Measurements from ENCODE around the gene GAREM1. TPM values are rescaled to one million over a fixed set of nuclear protein-coding genes. Genes with fewer than 3 reads are reported as not detected.

GAREM1 gene
- total RNA-seq, 1 donor from 2014 or later = 10.0 TPM

DNA sequence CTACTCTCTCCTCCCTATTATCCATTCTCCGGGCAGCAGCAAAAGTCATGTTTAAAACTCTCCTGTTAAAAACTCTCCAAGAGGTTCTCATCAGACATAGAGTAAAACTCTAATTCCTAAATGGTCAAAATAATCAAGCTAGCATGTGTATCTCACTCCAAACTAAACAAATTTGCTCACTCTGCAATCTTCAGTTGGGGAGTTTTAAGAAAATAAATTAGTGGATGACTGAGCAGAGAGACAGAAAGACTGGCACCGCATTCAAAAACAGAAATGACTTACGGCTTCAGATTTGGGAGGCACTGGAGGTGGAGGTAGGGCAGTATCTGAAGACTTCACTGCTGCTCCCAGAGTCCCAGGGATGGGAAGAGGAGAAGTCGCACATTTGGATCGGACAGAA, 183.9 kb downstream of the GAREM1 start:
- no peak for TF ChIP-seq CTCF (IDR thresholded peaks at IDR 0.05; ENCODE audit: insufficient read depth, low read length, severe bottlenecking)
- Histone ChIP-seq H3K4me3 (ENCODE audit: low read depth, low read length) (no peak overlapping the region), H3K36me3 (ENCODE audit: control insufficient read depth, insufficient read depth, low read length) (peaks cover 4% of the 10 kb centered on the region), H3K27me3 (ENCODE audit: control insufficient read depth, insufficient read depth, low read length) (no peaks in the 10 kb centered on the region)
- no peak for FAIRE-seq
- DNase-seq (ENCODE audit: low read depth) = no peak

- H3K36me3 ChIP-seq (ENCODE audit: control insufficient read depth, insufficient read depth, low read length) = peaks cover 4% of the 10 kb centered on the region
- no peak for TF ChIP-seq CTCF (IDR thresholded peaks at IDR 0.05; ENCODE audit: insufficient read depth, low read length, severe bottlenecking)
- no peak for FAIRE-seq
- DNase-seq (ENCODE audit: low read depth) = no peak
- no peaks in the 10 kb centered on the region for H3K27me3 ChIP-seq (ENCODE audit: control insufficient read depth, insufficient read depth, low read length)
- H3K4me3 ChIP-seq (ENCODE audit: low read depth, low read length) = no peak overlapping the region
Observed at GRCh38 chr18:32284284-32284683, 186.4 kb downstream of the GAREM1 start.

DNA sequence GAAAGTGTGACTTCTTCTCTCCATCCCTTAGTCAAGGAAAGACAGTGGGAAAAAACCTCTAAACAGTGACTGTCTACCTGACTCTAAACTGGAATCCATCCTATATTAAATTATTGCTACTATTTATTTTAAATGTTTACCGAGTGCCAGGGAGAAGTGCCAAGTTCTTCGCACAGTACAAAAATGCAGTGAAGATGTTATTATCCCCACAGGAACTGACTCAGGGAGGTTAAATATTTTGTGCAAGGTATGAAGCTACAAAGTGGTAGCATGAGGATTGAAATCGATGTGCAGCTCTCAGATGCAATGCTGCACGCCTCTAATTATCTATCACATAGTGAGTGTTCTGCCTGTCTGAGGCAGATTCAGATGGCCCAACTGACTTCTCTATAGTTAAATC, 189.8 kb downstream of the GAREM1 start:
- H3K4me3 ChIP-seq (ENCODE audit: low read depth, low read length) = no peak overlapping the region
- H3K27me3 ChIP-seq (ENCODE audit: control insufficient read depth, insufficient read depth, low read length) = no peaks in the 10 kb centered on the region
- no peak for TF ChIP-seq CTCF (IDR thresholded peaks at IDR 0.05; ENCODE audit: insufficient read depth, low read length, severe bottlenecking)
- H3K36me3 ChIP-seq (ENCODE audit: control insufficient read depth, insufficient read depth, low read length) = no peaks in the 10 kb centered on the region
- no peak for FAIRE-seq
- no peak for DNase-seq (ENCODE audit: low read depth)

DNA sequence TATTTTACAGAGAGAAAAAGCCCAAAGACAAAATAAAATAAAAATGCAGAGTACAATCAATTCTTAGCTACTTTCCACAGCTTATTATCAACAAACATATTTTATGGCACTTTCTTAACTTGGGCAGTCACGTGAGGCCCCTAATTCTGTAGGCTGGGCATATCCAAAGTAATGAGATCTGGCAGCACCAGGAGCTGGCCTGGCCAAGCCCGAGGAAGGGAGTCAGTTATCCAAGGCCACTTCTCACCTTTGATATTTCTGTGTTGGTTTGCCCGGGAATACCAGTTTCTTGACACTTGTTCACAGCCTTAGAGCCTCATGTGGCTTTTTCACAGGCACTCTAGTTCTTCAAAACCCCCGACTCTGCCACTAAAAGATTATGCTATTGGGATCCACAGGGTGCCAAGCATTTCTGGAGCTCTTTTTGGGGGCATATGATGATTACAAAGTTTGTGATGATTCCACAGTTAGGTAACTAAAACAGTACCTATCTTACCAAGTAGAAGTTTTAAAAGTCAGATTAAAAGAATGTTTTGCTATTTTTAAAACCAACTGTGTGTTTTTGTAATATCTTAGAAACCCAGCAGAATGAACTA, 190.4 kb downstream of the GAREM1 start:
- H3K36me3 ChIP-seq (ENCODE audit: control insufficient read depth, insufficient read depth, low read length) = no peaks in the 10 kb centered on the region
- DNase-seq (ENCODE audit: low read depth) (no peak), FAIRE-seq (no peak)
- H3K27me3 ChIP-seq (ENCODE audit: control insufficient read depth, insufficient read depth, low read length) = no peaks in the 10 kb centered on the region
- no peak overlapping the region for H3K4me3 ChIP-seq (ENCODE audit: low read depth, low read length)
- TF ChIP-seq CTCF (IDR thresholded peaks at IDR 0.05; ENCODE audit: insufficient read depth, low read length, severe bottlenecking) = no peak

GRCh38 chr18:32278177-32278799, 192.4 kb downstream of the GAREM1 start:
- Histone ChIP-seq H3K4me3 (ENCODE audit: low read depth, low read length) (no peak overlapping the region), H3K27me3 (ENCODE audit: control insufficient read depth, insufficient read depth, low read length) (no peaks in the 10 kb centered on the region), H3K36me3 (ENCODE audit: control insufficient read depth, insufficient read depth, low read length) (no peaks in the 10 kb centered on the region)
- FAIRE-seq = no peak
- TF ChIP-seq CTCF (IDR thresholded peaks at IDR 0.05; ENCODE audit: insufficient read depth, low read length, severe bottlenecking) = no peak
- DNase-seq (ENCODE audit: low read depth) = no peak

DNA sequence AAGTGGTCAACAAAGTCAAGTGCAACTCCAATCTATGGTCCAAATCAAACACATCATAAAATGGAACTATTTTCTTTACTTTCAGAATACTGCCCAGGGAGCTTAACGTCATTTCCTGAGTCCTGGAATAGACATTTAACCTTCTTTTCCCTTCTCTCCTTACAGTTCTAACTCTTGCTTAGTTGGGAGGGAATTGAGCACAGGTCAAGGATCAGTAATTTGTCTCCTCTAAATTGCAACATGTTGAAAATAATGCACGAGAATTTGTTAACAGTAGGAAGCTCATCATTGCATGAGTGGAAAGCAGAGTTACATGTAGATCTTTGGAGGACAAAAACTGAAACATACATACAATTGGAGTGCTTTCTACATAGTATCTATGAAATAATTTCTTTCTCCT, 193.1 kb downstream of the GAREM1 start:
- Histone ChIP-seq H3K4me3 (ENCODE audit: low read depth, low read length) (no peak overlapping the region), H3K27me3 (ENCODE audit: control insufficient read depth, insufficient read depth, low read length) (no peaks in the 10 kb centered on the region), H3K36me3 (ENCODE audit: control insufficient read depth, insufficient read depth, low read length) (no peaks in the 10 kb centered on the region)
- TF ChIP-seq CTCF (IDR thresholded peaks at IDR 0.05; ENCODE audit: insufficient read depth, low read length, severe bottlenecking) = no peak
- no peak for DNase-seq (ENCODE audit: low read depth)
- FAIRE-seq = no peak
